ENCODE data around the gene KRT72.

GRCh38 chr12:52608161-52608560, 6.9 kb upstream of the KRT72 start:
- no peak for TF ChIP-seq CTCF (conservative IDR thresholded peaks at IDR 0.05; ENCODE audit: low read depth in 2 of 2)
- TF ChIP-seq POLR2AphosphoS5 (IDR thresholded peaks at IDR 0.05; ENCODE audit: low read depth): no peak
- no peak for TF ChIP-seq EZH2 (IDR thresholded peaks at IDR 0.05; ENCODE audit: low read depth, unreplicated experiment)
- TF ChIP-seq REST (IDR thresholded peaks at IDR 0.05; ENCODE audit: unreplicated experiment): no peak
- no peak for TF ChIP-seq EZH2phosphoT487 (IDR thresholded peaks at IDR 0.05; ENCODE audit: unreplicated experiment)
- TF ChIP-seq NANOG (IDR thresholded peaks at IDR 0.05; ENCODE audit: borderline replicate concordance): no peak
- no peak for TF ChIP-seq CREB1 (CRISPR knock-in tag; IDR thresholded peaks at IDR 0.05; ENCODE audit: low read depth)
- no peak for TF ChIP-seq ETS1 (IDR thresholded peaks at IDR 0.05)

Measured in GM23338 (cell line).